HEK293T (cell line): Measurements from ENCODE around the gene AFF1.

ENCODE experiments used
- CTCF ChIA-PET: fragments of 350-600 bp; formaldehyde crosslinking; extraction: SDS; loops from one replicate; lab custom pipeline; 2021; ENCODE audit warnings: antibody characterized with exemption, inconsistent platforms; lab: Yijun Ruan, JAX
- POLR2A ChIA-PET: fragments of 350-600 bp; formaldehyde crosslinking; extraction: SDS; loops from one replicate; lab custom pipeline; 2020; ENCODE audit warnings: antibody characterized with exemption, inconsistent platforms; lab: Yijun Ruan, JAX
- DNase-seq: peaks from one replicate; pipeline ENCODE4 v3.0.0; 2012; ENCODE audit warnings: mixed read lengths; ENCODE audit errors: extremely low spot score
- ARNT ChIP-seq: fragments of 450-650 bp; IDR thresholded peaks from 2 replicates; pipeline ENCODE4 v1.6.1; 2017; ENCODE audit warnings: mild to moderate bottlenecking
- BHLHE40 ChIP-seq: fragments of 450-650 bp; IDR thresholded peaks from 2 replicates; pipeline ENCODE4 v1.6.1; 2016; ENCODE audit warnings: mild to moderate bottlenecking, moderate library complexity, borderline replicate concordance
- CTBP1 ChIP-seq: fragments of 450-650 bp; IDR thresholded peaks from 2 replicates; pipeline ENCODE4 v1.6.1; 2016; ENCODE audit warnings: borderline replicate concordance
- ELF4 ChIP-seq: fragments of 450-650 bp; IDR thresholded peaks from 2 replicates; pipeline ENCODE4 v1.6.1; 2017; ENCODE audit warnings: antibody characterized with exemption
- FOXA1 ChIP-seq: fragments of 450-650 bp; IDR thresholded peaks from 2 replicates; pipeline ENCODE4 v1.6.1; 2016; ENCODE audit warnings: mild to moderate bottlenecking
- FOXK2 ChIP-seq: fragments of 450-650 bp; IDR thresholded peaks from 2 replicates; pipeline ENCODE4 v1.6.1; 2016; ENCODE audit warnings: mild to moderate bottlenecking
- FOXM1 ChIP-seq: fragments of 450-650 bp; IDR thresholded peaks from 2 replicates; pipeline ENCODE4 v1.6.1; 2017; ENCODE audit warnings: mild to moderate bottlenecking, borderline replicate concordance
- HDGF ChIP-seq: fragments of 450-650 bp; IDR thresholded peaks from 2 replicates; pipeline ENCODE4 v1.6.1; 2017; ENCODE audit warnings: antibody characterized with exemption, borderline replicate concordance
- L3MBTL2 ChIP-seq: fragments of 450-650 bp; conservative IDR thresholded peaks from 2 replicates; pipeline ENCODE4 v1.6.1; 2016; ENCODE audit warnings: mild to moderate bottlenecking
- LEF1 ChIP-seq: fragments of 450-650 bp; IDR thresholded peaks from 2 replicates; pipeline ENCODE4 v1.6.1; 2017; ENCODE audit warnings: mild to moderate bottlenecking, borderline replicate concordance
- NFRKB ChIP-seq: fragments of 450-650 bp; IDR thresholded peaks from 2 replicates; pipeline ENCODE4 v1.6.1; 2016; ENCODE audit warnings: mild to moderate bottlenecking, moderate library complexity
- SP1 ChIP-seq: fragments of 450-650 bp; IDR thresholded peaks from 2 replicates; pipeline ENCODE4 v1.6.1; 2017
- SUZ12 ChIP-seq: fragments of 450-650 bp; IDR thresholded peaks from 2 replicates; pipeline ENCODE4 v1.6.1; 2016; ENCODE audit warnings: mild to moderate bottlenecking
- TARDBP ChIP-seq: fragments of 450-650 bp; IDR thresholded peaks from 2 replicates; pipeline ENCODE4 v1.6.1; 2016
- ZNF384 ChIP-seq: fragments of 450-650 bp; IDR thresholded peaks from 2 replicates; pipeline ENCODE4 v1.6.1; 2016
- TF ChIP-seq, protein P1 (sequence below): fragments of 450-650 bp; IDR thresholded peaks from 2 replicates; pipeline ENCODE4 v1.6.1; 2016

AFF1 gene

DNA sequence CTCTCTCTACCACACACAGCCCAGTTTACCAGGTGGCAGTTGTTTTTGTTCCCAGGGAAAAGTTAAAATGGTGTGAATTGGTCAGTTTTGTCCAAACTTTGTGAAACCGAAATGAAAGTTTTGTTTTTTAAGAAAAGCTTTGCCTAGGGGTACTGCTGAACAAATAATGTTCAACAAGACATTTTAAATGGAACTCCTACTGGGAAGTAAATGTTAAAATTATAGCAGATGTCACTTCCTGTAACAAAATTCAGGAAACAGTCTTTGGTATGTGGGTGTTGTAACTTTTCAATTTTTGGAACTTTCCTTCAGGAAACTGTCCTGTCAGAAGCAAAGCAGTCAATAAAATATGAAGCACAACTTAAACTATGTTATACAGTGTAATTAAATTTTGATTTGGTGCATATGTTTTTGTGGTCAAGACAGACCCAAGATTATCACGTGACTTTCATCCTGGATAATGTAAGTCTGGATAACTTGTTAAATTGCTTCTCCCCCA is 79.5 kb downstream of the AFF1 start:
- CTCF ChIA-PET: no interaction called here
- POLR2A ChIA-PET: interaction anchor here (0.9 kb wide), 1 partner anchor 80 kb away, joined by 5 read pairs; the partner anchor contains the start of gene AFF1
- TF ChIP-seq FOXM1 (no peak), CTBP1 (no peak), SUZ12 (no peak), HDGF (no peak), FOXK2 (no peak), LEF1 (no peak), BHLHE40 (no peak), NFRKB (no peak), ZNF384 (no peak), L3MBTL2 (no peak), ELF4 (no peak), FOXA1 (no peak), TARDBP (no peak), SP1 (no peak)
- TF ChIP-seq, protein P1, sequence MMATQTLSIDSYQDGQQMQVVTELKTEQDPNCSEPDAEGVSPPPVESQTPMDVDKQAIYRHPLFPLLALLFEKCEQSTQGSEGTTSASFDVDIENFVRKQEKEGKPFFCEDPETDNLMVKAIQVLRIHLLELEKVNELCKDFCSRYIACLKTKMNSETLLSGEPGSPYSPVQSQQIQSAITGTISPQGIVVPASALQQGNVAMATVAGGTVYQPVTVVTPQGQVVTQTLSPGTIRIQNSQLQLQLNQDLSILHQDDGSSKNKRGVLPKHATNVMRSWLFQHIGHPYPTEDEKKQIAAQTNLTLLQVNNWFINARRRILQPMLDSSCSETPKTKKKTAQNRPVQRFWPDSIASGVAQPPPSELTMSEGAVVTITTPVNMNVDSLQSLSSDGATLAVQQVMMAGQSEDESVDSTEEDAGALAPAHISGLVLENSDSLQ: no peak
- DNase-seq: no peak

DNA sequence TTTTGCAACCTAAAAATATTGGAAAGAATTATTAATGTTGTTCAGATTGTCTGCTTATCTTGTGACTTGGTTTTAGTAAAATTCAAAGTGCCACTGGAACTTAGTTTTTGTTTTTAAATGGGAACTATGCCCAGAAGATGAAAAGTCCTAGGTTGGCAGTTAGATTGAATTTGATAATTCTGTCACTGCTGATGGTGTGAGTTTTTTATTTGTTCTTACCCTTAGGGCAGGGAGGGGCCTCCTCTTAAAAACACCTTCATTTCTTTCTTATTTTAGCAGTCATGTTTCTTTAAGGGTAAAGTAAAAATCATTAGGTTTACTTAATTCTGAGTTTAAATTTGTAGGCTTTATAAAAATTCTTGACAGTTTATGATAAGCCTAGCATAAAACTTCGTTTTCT is 80.6 kb downstream of the AFF1 start:
- POLR2A ChIA-PET: interaction anchor here (0.9 kb wide), 1 partner anchor 81 kb away, joined by 5 read pairs; the partner anchor contains the start of gene AFF1
- no peak for TF ChIP-seq HDGF
- TF ChIP-seq LEF1: no peak
- TF ChIP-seq SP1: no peak
- TF ChIP-seq BHLHE40: no peak
- TF ChIP-seq CTBP1: no peak
- no peak for TF ChIP-seq L3MBTL2
- TF ChIP-seq TARDBP: no peak
- TF ChIP-seq, protein P1: no peak
- TF ChIP-seq FOXK2: no peak
- TF ChIP-seq ELF4: no peak
- no peak for TF ChIP-seq NFRKB
- CTCF ChIA-PET: no interaction called here
- no peak for DNase-seq

DNA sequence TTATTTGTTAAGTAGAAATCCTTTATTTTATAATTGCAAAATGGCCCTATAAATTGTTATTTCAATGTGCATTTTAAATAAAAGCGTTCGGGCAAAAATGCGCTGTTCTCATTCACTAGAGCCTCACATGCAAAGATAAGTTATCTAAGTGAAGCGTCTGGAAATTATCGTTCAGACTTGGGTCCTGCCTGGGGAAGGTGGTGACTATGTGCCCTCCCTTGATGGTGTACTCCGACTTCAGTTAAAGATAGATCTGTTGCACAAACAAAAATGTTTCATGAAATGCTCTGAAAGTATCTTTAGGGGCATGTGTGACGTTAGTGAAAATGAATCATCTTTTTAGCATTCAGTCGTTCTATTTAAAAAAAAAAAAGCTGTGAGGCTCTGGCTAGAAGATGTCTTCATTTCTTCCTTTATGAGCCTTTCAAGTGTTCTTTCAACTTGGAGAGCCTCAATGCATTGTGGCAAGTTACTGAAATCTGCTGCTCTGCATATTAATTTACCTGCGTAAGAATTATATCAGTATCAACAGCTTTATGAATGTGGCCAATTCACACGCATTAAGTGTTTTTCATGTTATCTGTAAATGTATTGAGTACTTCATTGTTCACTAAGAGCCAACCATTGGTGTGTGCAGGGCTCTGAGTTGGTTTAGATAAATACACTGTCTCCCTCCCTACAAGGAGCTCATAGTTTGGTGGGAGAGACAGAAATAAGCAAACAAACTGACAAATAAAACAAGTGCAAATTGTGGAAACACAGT is 83.0 kb downstream of the AFF1 start:
- ChIA-PET POLR2A (interaction anchor here (1.5 kb wide), 1 partner anchor 11 kb away, joined by 5 read pairs; no protein-coding TSS in a partner anchor), CTCF (interaction anchor here (0.5 kb wide), 1 partner anchor 9 kb away, joined by 3 read pairs; no protein-coding TSS in a partner anchor)
- no peak for DNase-seq
- TF ChIP-seq BHLHE40: no peak
- no peak for TF ChIP-seq HDGF
- no peak for TF ChIP-seq LEF1
- TF ChIP-seq L3MBTL2: no peak
- TF ChIP-seq FOXK2: no peak
- TF ChIP-seq ZNF384: no peak
- TF ChIP-seq ARNT: no peak
- TF ChIP-seq FOXA1: no peak

DNA sequence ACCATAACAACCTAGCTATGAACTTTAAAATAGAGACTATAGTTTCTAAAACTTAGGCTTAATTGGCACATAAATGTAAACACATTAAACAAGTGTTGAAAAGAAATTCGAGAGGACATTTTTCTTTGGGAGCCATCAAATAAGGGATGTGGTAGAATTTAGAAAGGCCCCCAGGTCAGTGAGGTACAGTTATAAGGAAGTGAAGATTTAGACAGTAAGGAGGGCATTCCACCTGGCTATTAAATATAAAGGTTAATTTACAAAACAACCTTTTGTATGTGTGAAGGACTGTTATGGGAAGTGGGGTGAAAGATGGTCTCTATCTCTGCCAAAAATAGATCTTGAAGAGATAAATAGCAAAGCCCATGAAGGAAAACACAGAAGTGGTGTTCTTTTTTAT is 83.9 kb downstream of the AFF1 start:
- ChIA-PET CTCF (interaction anchor here (0.5 kb wide), 1 partner anchor 8 kb away, joined by 3 read pairs; no protein-coding TSS in a partner anchor), POLR2A (interaction anchor here (1.5 kb wide), 1 partner anchor 12 kb away, joined by 5 read pairs; no protein-coding TSS in a partner anchor)
- TF ChIP-seq NFRKB (no peak), FOXM1 (no peak), L3MBTL2 (no peak)

DNA sequence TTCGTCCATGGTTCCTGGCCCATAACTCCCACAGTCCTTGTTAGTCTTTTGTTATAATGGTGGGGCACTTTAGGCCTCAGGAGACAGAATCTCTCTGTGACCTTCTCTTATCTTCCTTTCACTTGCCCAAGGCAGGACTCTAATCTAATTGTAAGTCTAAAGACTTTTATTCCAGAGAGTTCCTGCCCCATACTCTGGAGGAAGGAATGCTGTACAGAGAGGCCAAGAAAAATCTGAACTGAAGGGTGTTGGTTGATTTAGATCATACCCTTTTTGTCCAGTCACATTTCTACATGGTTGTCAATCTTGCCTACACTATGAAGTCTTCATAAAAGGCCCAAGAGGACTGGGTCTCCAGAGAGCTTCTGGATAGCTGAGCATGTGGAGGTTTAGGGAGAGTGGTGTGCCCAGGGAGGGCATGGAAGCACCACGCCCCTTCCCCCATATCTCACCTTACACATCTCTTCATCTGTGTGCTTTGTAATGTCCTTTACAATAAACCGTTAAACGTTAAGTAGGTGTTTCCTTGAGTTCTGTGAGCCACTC is 84.5 kb downstream of the AFF1 start:
- no peak for TF ChIP-seq ARNT
- TF ChIP-seq SUZ12: no peak
- TF ChIP-seq, protein P1: no peak
- no peak for TF ChIP-seq FOXM1
- no peak for DNase-seq
- ChIA-PET CTCF (interaction anchor here (0.6 kb wide), 1 partner anchor 39 kb away, joined by 3 read pairs; no protein-coding TSS in a partner anchor), POLR2A (interaction anchor here (1.5 kb wide), 1 partner anchor 13 kb away, joined by 5 read pairs; no protein-coding TSS in a partner anchor)

More for the DNA sequence above, 83.9 kb downstream of the AFF1 start:
- no peak for DNase-seq

DNA sequence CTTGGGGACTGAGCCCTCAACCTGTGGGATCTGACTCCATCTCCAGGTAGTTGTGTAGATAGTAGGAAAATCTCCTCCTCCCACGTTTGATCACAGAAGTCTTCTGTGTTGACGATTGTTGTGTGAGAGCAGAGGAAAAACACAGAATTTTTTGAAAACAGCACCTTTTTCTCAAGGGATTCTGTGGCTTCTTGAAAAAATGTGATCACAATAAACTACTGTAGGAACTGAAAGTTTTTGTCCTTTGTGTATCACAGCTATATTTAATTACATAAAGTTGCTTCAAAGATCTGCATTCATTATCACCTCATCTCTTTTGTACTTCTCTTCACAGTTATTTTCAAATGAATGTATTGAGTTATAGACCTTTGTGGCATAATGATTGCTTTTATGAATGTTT is 85.1 kb downstream of the AFF1 start:
- ChIA-PET CTCF (interaction anchor here (0.6 kb wide), 1 partner anchor 38 kb away, joined by 3 read pairs; no protein-coding TSS in a partner anchor), POLR2A (no interaction called here)
- TF ChIP-seq LEF1: no peak
- TF ChIP-seq ARNT: no peak
- TF ChIP-seq TARDBP: no peak
- no peak for TF ChIP-seq CTBP1
- no peak for TF ChIP-seq ELF4
- TF ChIP-seq FOXA1: no peak
- no peak for TF ChIP-seq SUZ12
- TF ChIP-seq SP1: no peak
- no peak for TF ChIP-seq FOXK2
- TF ChIP-seq FOXM1: no peak
- no peak for TF ChIP-seq ZNF384
- TF ChIP-seq, protein P1: no peak
- TF ChIP-seq HDGF: no peak
- no peak for TF ChIP-seq NFRKB
- no peak for TF ChIP-seq BHLHE40
- TF ChIP-seq L3MBTL2: no peak
- DNase-seq: no peak
